Liver (tissue), 9 donors: ENCODE measurements around the gene IGSF1. TPM values are rescaled to one million over a fixed set of nuclear protein-coding genes. Genes with fewer than 3 reads are reported as not detected.

Experiments used
- DNase-seq: peaks from one replicate; pipeline ENCODE4 v3.0.0-alpha.2; 2017; ENCODE audit warnings: low spot score
- H3K27ac ChIP-seq, 2 donors: one replicate each; pipeline ENCODE4 v1.7.0; 2013; ENCODE audit warnings: inconsistent platforms in 2 of 2, low read length in 2 of 2, control low read depth in 1 of 2, low read depth in 1 of 2, mild to moderate bottlenecking in 1 of 2
- H3K27me3 ChIP-seq, 4 donors: one replicate each; pipeline versions ENCODE4 v1.6.1 to v1.7.0; 2013; ENCODE audit warnings: low read length in 3 of 4, inconsistent platforms in 1 of 4, mild to moderate bottlenecking in 1 of 4, moderate library complexity in 1 of 4; ENCODE audit not compliant: control insufficient read depth in 4 of 4, insufficient read depth in 4 of 4
- H3K36me3 ChIP-seq, 4 donors: one replicate each; pipeline versions ENCODE4 v1.6.1 to v1.7.0; 2013; ENCODE audit warnings: low read length in 3 of 4, mild to moderate bottlenecking in 3 of 4, low read depth in 1 of 4, moderate library complexity in 1 of 4; ENCODE audit not compliant: control insufficient read depth in 4 of 4, insufficient read depth in 3 of 4
- H3K4me1 ChIP-seq, 4 donors: one replicate each; pipeline versions ENCODE4 v1.6.1 to v1.7.0; 2013; ENCODE audit warnings: low read length in 3 of 4, mild to moderate bottlenecking in 3 of 4, moderate library complexity in 1 of 4; ENCODE audit not compliant: control insufficient read depth in 4 of 4, insufficient read depth in 4 of 4
- H3K4me3 ChIP-seq, 3 donors: one replicate each; pipeline versions ENCODE4 v1.6.1 to v1.7.0; 2013; ENCODE audit warnings: low read length in 3 of 3, control low read depth in 1 of 3, low read depth in 1 of 3, mild to moderate bottlenecking in 1 of 3
- H3K9ac ChIP-seq, 2 donors: one replicate each; pipeline ENCODE4 v1.7.0; 2013; ENCODE audit warnings: low read length in 2 of 2, mild to moderate bottlenecking in 2 of 2, moderate library complexity in 2 of 2, control low read depth in 1 of 2, low read depth in 1 of 2
- H3K9me3 ChIP-seq, 4 donors: one replicate each; pipeline versions ENCODE4 v1.6.1 to v1.7.0; 2013; ENCODE audit warnings: low read length in 3 of 4; ENCODE audit not compliant: control insufficient read depth in 4 of 4
- ATF3 ChIP-seq: IDR thresholded peaks from 2 replicates; pipeline ENCODE4 v1.6.1; 2016; ENCODE audit warnings: antibody characterized with exemption
- CTCF ChIP-seq: fragments of 150-350 bp; IDR thresholded peaks from 2 replicates; pipeline ENCODE4 v1.5.1; 2017; ENCODE audit warnings: improper control_type of control experiment, low read depth, low read length; ENCODE audit not compliant: missing input control
- EGR1 ChIP-seq, 2 donors: IDR thresholded peaks; 2 replicates each; pipeline ENCODE4 v1.6.1; 2016 to 2018; ENCODE audit warnings: antibody characterized with exemption in 2 of 2, low read depth in 2 of 2
- FOXA1 ChIP-seq: IDR thresholded peaks from 2 replicates; pipeline ENCODE4 v1.6.1; 2016; ENCODE audit warnings: antibody characterized with exemption
- GABPA ChIP-seq, 2 donors: IDR thresholded peaks in 1 of 2; conservative IDR thresholded peaks in 1 of 2; 2 replicates each; pipeline ENCODE4 v1.6.1; 2016; ENCODE audit warnings: antibody characterized with exemption in 2 of 2, mild to moderate bottlenecking in 1 of 2, moderate library complexity in 1 of 2
- HNF4A ChIP-seq, 2 donors: conservative IDR thresholded peaks; 2 replicates each; pipeline ENCODE4 v1.6.1; 2016; ENCODE audit warnings: antibody characterized with exemption in 2 of 2, mild to moderate bottlenecking in 2 of 2
- HNF4G ChIP-seq: IDR thresholded peaks from 2 replicates; pipeline ENCODE4 v1.6.1; 2016; ENCODE audit warnings: antibody characterized with exemption
- JUND ChIP-seq, 2 donors: IDR thresholded peaks; 2 replicates each; pipeline ENCODE4 v1.6.1; 2016; ENCODE audit warnings: antibody characterized with exemption in 2 of 2
- MAX ChIP-seq: IDR thresholded peaks from 2 replicates; pipeline ENCODE4 v1.6.1; 2016; ENCODE audit warnings: antibody characterized with exemption
- NR2F2 ChIP-seq: IDR thresholded peaks from 2 replicates; pipeline ENCODE4 v1.6.1; 2016; ENCODE audit warnings: antibody characterized with exemption
- RAD21 ChIP-seq, 2 donors: IDR thresholded peaks; 2 replicates each; pipeline ENCODE4 v1.6.1; 2016; ENCODE audit warnings: antibody characterized with exemption in 2 of 2, mild to moderate bottlenecking in 2 of 2
- REST ChIP-seq: IDR thresholded peaks from 2 replicates; pipeline ENCODE4 v1.6.1; 2016; ENCODE audit warnings: antibody characterized with exemption, mild to moderate bottlenecking
- SP1 ChIP-seq: IDR thresholded peaks from 2 replicates; pipeline ENCODE4 v1.6.1; 2018; ENCODE audit warnings: antibody characterized with exemption, mild to moderate bottlenecking
- TAF1 ChIP-seq: conservative IDR thresholded peaks from 2 replicates; pipeline ENCODE4 v1.6.1; 2016; ENCODE audit warnings: antibody characterized with exemption, mild to moderate bottlenecking
- YY1 ChIP-seq: IDR thresholded peaks from 2 replicates; pipeline ENCODE4 v1.6.1; 2016; ENCODE audit warnings: antibody characterized with exemption, mild to moderate bottlenecking
- ZBTB33 ChIP-seq: IDR thresholded peaks from 2 replicates; pipeline ENCODE4 v1.6.1; 2016; ENCODE audit warnings: antibody characterized with exemption
- WGBS: extraction: QIAGEN DNeasy Blood & Tissue Kit; methylation state at CpG from one replicate; pipeline ENCODE4 v1.1.7; 2013; 5-methylcytosine and 5-hydroxymethylcytosine counted together
- polyA plus RNA-seq, 2 donors: library from polyadenylated mRNA; stranded (reverse) in 1 of 2; unstranded in 1 of 2; fragments of 200-250 nt in 1 of 2; fragments of >200 nt in 1 of 2; fragmentation: Nextera tagmentation in 1 of 2; extraction: Ambion mirVana in 1 of 2; gene quantifications; one replicate each; pipeline versions ENCODE4 v1.2.1 to v1.2.3, GENCODE V29; 2013 to 2015
- total RNA-seq, 2 donors: library from RNA; depleted of rRNA; stranded (reverse); fragments of >200 nt; gene quantifications; one replicate each; pipeline ENCODE4 v1.2.3, GENCODE V29; 2014
- donor health status: healthy.
- donor health status: healthy.
- donor health status: healthy.
- donor health status: healthy.
- donor health status: healthy.

The IGSF1 gene
- total and polyA plus RNA-seq, 4 donors, result 0.15 to 50.7 (median 0.19) TPM

DNA sequence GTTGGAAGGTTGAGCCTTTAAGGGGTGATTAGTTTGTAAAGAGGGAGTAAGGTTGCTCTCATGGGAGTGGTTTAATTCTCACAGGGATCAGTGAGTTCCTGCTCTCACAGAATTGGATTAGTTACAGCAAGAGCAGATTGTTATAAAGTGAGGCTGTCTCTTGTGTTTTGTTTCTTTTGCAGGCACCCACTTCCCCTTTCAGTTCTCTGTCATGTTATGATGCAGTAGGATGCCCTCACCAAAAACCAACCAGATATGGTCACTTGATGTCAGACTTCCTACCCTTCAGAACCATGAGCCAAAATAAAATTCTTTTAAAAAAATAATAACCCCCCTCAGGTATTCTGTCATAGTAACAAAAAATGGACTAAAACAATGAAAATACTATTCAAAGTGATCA lies 19.9 kb upstream of the IGSF1 start (continued):
- TF ChIP-seq HNF4G (no peak), ZBTB33 (no peak), MAX (no peak), RAD21 (IDR thresholded peaks at IDR 0.05) (no peak), REST (no peak)

GRCh38 chrX:131306601-131307000 lies 17.5 kb upstream of the IGSF1 start:
- no peak for DNase-seq
- no peaks in the 10 kb centered on the region for H3K9me3 ChIP-seq
- no peak overlapping the region for H3K4me3 ChIP-seq
- TF ChIP-seq ZBTB33 (no peak), GABPA (IDR thresholded peaks at IDR 0.05 in 1 of 2, conservative IDR thresholded peaks at IDR 0.05 in 1 of 2) (no peak), NR2F2 (no peak), TAF1 (no peak), REST (no peak), JUND (IDR thresholded peaks at IDR 0.05) (no peak), ATF3 (no peak), EGR1 (IDR thresholded peaks at IDR 0.05; ENCODE audit: low read depth in 2 of 2) (no peak), CTCF (no peak), MAX (no peak), FOXA1 (no peak), SP1 (no peak), YY1 (no peak), HNF4G (no peak), HNF4A (conservative IDR thresholded peaks at IDR 0.05) (no peak)
- WGBS, result 61% methylated on average over 1 of the region's 1 CpG
- H3K27me3 ChIP-seq, result no peaks in the 10 kb centered on the region
- H3K4me1 ChIP-seq, result no peaks in the 10 kb centered on the region
- no peaks in the 10 kb centered on the region for H3K36me3 ChIP-seq
- no peak overlapping the region for H3K27ac ChIP-seq
- H3K9ac ChIP-seq, result no peak overlapping the region
